Glomerular visceral epithelial cell (primary cell): ENCODE measurements around the gene RXFP4.

Source experiments
- DNase-seq: peaks from one replicate; pipeline ENCODE4 v3.0.0-alpha.2; 2016; ENCODE audit errors: extremely low spot score

RXFP4 gene

DNA sequence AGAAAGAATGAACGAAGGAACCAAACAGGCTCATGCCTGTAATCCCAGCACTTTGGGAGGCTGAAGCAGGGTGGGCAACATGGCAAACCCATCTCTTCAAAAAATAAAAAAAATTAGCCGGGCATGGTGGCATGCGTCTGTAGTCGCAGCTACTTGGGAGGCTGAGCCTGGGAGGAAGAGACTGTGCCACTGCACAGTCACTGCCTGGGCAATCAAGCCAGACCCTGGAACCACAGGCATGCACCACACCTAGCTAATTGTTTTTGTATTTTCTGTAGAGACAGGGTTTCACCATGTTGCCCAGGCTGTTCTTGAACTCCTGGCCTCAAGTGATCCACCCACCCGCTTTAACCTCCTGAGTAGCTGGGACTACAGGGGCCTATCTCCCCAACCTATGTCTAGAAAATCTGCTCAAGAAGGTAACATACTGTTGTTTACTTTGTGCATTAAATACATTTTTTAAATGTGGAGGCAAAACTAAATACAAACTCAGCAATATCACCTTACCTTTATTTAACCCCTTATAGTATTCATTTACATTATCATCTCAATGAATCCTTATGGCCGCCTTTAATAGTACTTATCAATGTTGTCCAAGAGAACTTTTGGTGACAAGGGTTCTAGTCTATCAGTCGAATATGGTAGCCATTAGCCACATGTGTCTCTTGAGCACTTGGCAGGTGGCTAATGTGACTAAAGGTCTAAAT is 10.0 kb upstream of the RXFP4 start:
- DNase-seq: peak; percentile 80

DNA sequence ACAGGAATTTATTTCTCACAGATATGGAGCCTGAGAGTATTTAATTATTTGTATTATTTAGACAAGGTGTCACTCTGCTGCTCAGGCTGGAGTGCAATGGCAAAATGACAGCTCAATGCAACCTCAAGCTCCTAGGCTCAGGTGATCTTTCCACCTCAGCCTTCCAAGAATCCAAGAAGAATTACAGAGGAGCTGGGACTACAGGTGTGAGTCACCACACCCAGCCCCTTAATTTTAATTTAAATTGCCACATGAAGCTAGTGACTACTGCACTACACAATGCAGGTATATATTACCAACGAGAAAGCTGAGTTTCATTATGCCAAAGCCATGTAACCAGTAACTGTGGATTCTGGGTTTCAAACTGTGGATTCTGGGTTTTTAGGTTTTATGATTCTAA is 9.4 kb upstream of the RXFP4 start:
- DNase-seq: no peak

DNA sequence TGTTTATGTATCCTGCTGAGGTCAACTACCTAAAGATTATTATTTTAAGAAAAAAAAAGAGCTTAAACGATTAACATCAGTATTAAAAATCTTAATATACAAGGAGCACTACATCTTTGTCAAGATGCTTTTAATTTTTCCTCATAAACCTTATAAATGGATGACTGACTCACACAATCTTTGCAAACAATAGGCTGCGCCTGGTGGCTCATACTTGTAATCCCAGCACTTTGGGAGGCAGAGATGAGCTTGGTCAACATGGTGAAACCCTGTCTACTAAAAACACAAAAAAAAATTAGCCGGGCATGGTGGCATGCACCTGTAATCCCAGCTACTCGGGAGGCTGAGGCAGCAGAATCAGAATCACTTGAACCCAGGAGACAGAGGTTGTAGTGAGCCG is 9.0 kb upstream of the RXFP4 start:
- DNase-seq: no peak

DNA sequence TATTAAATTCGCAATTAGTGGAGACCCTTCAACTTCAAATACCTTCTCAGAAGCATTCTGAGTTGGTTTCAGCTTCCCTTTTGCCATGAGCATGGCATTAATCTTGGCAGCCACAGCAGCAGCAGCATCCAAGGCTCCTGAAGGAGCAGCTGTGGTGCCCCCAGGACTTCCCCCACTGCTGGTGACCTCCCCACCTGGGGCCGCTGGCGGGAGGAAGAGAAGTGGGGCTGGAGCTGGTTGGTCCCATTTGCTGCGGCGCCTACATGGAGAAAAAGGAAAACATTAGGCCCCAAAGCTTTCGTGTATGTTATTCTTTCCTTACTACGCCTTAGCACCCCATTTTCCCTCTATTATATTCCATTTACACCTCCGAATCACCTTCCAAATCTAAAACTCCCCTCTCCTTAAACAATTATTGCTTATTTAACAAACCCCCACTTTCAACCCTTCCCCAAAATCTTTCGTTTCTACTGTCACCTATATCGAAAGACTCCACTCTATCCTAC is 7.8 kb upstream of the RXFP4 start:
- no peak for DNase-seq

DNA sequence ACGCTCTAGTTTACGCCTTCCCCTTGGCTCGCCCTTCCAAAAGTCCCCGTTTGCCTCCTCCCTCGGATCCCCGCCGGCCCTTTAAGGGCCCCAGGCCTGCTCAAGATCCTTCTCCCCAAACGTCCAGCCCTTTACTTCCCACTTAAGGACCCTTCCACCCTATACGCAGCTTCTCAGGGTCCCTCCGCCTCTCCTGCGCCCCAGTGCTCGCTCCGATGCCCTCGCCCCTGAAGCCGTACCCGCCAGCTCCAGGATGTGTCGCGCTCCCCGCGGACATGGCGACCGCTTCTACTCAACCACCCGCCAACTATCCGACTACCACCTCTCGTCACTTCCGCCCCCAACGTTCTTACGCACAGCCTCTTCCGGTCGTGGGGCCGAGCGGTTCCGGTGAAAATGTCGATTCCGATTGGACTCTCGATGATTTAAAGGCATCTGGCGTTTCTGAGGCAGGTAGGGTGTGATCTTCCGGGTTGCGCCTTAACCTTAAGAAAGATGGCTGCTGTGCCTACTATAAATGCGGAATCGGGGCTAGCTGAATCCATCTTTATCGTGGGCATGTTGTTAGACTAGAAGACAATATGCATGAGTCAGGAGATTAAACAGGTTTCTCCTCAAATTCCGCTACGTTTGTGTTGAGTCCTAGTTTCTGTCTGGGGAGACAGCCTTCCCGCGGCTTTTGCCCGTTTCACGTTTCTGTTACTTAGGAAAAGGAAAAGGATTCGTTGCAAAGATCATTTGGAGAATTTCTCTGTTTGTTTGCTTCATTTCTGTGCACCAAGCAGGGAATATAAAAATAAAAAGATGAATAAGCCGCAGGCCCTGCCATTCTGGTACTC is 7.1 kb upstream of the RXFP4 start, which contains the start of gene KHDC4:
TSS of gene KHDC4 (minus strand) at position 317 of the 839 bp plus-strand sequence. CDS start at position 277, 40 bp downstream.
- peak; percentile 99 for DNase-seq

DNA sequence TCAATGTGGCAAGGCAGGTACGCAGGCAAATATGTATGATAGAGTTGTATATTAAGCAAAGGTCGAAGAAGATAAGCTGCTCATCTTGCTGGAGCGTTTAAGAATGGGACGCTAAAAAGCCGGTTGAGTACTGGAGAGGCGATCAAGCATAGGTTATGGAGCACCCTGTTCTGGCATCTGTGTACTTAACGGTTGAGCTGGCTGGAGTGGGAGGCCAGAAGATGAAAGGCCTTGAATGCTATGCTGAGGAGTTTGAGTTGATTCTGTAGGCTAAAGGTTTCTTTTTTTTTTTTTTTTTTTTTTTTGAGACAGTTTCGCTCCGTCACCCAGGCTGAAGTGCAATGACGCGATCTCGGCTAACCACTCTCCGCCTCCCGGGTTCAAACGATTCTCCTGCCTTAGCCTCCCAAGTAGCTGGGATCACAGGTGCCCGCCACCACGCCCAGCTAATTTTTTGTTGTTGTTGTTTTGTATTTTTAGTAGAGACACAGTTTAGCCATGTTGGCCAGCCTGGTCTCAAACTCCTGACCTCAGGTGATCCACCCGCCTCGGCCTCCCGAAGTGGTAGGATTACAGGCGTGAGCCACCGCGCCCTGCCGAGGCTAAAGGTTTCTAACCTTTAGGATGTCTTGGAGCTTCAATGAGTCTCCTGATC is 6.4 kb upstream of the RXFP4 start:
- peak; percentile 55 for DNase-seq

DNA sequence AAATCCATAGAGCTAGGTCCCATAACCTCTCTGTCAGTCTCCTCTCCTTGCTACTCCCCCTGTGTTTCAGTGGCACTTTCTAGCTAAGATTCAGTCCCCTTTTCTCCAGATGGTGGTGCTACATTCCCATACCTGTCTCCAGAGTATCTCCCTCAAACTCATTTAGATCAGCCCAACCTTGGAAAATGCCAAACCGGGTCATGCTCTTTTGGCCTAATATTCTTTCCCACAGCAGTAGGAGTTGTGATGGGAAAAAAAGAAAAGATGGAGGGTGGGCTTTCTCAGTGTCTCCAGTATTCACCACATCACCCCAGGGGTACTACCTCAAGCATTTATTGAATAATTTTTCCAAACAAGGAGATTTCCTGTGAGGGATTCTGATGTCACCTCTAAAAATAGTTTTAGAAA is 3.2 kb upstream of the RXFP4 start:
- DNase-seq: peak; percentile 74

DNA sequence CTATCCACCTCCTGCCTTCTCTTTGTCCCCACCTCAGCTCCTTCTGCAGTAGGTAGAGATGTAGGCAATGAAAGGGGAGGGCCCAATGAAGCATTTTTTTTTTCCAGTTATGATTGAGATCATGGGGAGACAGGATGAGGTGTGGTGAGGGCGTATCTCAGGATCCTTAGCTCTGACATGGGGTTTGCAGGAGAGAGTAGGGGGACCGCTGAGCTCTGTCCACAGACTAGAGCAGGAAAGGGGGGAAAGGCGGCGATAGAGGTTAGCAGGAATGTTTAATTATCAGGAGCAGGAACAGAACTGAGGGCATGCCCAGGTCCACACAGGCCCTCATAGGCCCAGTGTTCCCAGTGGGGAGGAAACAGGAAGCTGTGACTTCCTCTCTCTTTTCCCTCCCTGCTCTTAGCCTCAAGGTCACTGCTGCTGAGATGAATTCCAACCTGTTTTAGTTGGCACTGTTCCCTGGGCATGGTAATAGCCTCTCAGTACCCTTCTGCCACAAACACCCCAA is 901 bp upstream of the RXFP4 start:
- peak; percentile 69 for DNase-seq

DNA sequence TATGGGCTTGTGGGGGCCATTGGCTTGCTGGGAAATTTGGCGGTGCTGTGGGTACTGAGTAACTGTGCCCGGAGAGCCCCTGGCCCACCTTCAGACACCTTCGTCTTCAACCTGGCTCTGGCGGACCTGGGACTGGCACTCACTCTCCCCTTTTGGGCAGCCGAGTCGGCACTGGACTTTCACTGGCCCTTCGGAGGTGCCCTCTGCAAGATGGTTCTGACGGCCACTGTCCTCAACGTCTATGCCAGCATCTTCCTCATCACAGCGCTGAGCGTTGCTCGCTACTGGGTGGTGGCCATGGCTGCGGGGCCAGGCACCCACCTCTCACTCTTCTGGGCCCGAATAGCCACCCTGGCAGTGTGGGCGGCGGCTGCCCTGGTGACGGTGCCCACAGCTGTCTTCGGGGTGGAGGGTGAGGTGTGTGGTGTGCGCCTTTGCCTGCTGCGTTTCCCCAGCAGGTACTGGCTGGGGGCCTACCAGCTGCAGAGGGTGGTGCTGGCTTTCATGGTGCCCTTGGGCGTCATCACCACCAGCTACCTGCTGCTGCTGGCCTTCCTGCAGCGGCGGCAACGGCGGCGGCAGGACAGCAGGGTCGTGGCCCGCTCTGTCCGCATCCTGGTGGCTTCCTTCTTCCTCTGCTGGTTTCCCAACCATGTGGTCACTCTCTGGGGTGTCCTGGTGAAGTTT is 550 bp downstream of the RXFP4 start:
- DNase-seq: no peak

DNA sequence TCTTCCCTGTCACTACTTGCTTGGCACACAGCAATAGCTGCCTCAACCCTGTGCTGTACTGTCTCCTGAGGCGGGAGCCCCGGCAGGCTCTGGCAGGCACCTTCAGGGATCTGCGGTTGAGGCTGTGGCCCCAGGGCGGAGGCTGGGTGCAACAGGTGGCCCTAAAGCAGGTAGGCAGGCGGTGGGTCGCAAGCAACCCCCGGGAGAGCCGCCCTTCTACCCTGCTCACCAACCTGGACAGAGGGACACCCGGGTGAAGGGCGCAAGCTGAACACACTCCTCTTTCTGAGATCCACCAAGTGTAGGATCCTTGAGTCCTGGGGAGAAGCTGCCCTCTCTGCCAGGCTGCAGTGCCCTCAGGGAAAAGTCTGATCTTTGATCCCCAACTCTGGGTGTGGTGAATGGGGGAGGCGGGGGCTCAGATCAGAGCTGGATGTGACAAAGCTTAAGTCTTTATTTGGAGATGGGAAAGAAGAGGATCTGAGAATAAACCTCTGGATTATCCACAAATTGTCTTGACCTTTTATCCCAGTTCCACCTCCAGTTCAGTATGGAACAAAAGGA is 1.2 kb downstream of the RXFP4 start:
- no peak for DNase-seq

DNA sequence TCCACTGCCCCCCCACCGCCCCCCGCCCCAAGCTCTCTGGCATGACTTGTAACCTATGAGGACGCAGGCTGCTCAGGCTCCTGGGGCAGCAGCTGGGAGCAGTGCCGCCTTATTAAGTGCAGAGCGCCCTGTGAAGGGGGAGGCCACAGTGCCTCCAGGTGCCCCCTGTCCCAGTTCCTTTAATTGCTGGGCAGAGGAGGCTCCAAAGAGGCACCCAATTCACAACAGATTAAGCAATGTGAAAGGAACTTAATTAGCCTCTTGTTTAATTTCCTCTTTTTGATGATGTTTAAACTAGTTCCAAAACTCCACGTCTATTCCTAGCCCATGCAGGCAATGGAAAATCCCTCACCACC is 3.0 kb downstream of the RXFP4 start:
- DNase-seq: no peak

DNA sequence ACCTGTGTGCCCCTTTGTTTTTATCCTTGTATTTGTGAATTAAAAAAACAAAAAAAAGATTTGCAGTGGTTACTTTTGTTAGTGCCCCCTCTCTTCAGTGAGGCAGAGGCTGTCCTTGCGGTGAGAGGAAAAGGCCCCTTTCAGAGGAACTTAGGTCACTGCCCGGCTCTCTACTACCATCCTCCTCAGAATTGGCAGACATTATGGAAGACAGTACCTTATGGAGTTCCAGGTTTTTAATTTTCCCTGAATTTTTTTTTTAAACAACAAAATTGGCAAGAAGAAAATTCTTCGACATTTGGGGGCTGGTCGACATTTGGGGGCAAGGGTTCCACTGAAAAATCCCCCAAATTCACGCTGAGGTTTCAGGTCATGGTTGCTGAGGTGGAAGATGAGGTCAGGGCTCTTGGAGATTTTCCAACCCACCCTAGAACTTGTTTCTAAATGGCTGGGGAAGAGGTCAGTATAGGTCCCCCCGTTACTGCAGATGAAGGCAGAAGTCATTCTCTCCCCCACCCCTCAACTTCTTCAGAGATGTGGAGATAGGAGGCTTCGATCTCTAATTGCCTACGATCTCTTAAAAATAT is 5.3 kb downstream of the RXFP4 start:
- no peak for DNase-seq

DNA sequence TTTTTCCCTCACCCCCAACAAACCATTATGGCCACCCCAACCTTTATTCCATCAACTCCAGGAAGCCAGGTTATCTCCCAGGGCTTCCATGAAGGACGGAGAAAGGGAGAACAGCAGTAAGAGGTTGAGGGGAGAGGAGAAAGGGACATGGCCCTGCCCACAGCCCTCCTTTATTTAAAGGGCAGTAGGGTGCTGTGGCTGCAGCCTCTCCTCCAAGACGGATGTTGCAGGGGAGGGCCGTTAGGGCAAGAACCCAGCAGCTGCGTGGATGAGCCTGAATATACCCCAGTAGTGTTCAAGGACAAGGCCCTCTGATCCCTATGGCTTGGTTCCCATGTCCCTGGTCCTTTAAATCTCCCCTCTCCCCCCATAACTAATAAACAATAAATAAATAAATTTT is 5.9 kb downstream of the RXFP4 start:
- no peak for DNase-seq

DNA sequence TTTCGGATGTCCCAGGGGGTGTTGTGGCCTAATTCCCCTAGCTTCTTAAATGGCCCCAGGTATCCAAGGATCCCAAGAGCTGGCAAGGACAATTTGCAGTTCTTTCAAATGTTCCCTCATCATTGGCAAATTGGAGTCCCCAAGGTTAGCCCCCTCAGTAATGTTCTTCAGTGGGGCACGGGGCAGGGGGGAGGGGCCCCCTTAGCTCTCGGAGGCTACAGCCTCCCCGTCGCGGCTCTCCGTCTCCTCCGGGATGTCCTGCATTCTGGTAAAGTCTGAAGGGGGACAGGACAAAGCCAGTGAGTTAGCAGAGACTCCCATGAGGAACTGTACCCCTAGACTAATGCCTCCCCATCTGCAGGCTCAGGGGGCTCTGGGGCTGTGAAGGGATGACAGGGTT is 6.3 kb downstream of the RXFP4 start:
- no peak for DNase-seq

DNA sequence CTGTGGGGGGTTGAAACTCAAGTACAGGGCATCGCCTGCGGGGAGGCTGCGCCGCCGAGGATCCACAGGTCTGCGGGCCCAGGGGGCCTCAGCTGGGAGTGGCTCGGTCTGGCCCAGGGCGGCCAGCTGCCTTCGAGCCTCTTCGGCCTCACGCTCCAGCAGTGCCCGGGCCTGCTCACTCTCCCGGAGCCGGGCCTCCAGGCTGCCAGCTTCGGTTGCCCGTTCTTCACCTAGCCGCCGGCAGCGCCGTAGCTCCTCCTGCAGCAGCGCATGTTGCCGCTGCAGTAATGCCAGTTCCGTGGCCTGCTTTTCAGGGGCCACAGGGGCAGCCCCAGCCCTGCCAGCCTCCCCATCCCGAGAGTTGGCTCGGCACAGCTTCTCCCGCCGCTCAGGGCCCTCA is 9.4 kb downstream of the RXFP4 start:
- no peak for DNase-seq

DNA sequence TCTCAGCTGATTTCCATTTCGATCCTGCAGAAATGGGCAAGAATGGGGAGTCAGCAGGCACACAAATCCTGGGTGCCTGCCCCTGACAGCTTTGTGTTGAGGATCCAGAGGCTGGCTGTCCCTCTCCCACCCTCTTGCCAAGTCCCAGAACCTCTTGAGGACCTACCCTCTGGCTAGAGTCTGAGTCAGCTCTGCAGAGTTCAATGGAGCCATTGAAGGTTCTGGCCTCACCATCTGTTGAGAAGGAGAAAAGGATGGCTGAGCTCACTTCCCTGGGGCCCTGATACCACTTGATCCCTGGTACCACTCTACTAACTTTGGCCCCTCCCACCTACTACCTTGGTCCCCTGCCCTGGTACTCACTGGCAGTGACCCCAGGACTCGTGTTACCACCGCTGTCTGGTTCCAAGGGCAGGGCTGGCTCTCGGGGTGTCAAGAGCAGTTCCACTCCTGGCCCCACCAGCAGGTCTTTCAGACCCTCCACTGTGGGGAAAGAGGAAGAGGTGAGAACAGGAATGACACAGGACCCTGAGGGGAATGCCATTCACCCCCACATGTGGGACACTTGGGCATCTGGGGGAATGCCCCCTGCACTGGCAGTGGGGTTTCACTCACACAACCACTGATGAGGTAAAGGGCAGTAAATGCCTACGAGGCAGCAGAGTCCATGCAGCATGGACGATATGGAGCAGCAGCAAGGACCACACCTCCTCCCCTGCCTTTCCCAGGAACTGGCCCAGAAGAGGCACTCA is 10.5 kb downstream of the RXFP4 start:
- no peak for DNase-seq

DNA sequence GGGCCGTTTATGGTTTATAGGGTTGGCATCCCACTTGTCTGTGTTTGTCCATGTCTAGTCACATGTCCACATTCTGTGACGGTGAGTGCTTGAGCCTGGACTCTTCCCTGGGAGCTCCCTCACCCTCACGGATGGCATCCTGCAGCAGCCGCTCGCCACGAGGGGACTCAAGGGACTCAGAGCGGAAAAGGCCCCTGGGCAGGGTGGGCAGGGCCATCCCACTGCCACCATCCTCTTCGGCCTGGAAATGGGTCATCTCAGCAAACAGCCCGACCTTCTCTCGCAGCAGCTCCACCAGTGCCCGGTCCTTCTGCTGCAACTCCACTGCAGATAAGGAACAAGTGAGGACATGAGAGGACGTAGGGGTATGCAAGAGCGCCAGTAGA is 11.1 kb downstream of the RXFP4 start:
- DNase-seq: no peak

DNA sequence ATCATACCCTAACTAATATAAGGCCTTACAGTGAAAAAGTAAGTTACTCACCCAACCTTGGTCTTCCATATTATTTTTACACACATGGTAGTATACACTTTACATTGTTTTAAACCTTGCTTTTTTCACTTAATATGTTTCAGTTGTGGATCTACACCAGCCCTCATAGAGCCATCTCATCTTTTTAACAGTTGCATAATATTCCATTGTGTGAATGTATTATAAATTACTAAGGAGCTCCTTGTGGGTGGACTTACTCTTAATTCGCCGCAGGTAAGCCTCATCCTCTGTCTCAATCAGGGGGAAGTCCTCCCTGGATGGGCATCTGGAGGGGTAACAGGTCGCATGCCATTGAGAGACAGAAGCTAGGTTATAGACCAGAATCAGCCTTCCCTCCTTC is 13.2 kb downstream of the RXFP4 start:
- DNase-seq: no peak

DNA sequence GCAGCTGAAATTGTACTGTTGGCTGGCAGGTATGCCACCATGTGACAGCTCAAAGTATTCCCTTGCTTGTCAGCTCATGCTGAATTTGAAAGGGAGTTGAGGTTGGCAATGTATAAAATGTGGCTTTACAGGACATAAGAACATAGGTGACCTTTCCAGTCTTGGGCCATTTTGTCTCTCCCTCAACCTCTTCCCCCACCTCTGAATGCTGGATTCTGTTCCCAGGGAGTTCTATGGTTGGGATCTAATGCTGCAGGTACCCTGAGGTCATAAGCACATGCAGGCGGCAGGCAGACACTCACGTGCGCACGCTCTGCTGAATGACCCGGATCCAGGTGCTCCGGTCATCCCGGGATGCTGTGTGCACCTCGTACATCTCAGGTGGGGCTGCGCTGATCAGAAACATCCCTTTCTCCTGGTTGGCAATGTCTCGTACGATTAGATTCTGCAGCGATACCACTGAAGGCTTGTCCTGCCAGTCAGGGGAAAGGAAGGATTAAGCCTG is 16.0 kb downstream of the RXFP4 start:
- DNase-seq: no peak

DNA sequence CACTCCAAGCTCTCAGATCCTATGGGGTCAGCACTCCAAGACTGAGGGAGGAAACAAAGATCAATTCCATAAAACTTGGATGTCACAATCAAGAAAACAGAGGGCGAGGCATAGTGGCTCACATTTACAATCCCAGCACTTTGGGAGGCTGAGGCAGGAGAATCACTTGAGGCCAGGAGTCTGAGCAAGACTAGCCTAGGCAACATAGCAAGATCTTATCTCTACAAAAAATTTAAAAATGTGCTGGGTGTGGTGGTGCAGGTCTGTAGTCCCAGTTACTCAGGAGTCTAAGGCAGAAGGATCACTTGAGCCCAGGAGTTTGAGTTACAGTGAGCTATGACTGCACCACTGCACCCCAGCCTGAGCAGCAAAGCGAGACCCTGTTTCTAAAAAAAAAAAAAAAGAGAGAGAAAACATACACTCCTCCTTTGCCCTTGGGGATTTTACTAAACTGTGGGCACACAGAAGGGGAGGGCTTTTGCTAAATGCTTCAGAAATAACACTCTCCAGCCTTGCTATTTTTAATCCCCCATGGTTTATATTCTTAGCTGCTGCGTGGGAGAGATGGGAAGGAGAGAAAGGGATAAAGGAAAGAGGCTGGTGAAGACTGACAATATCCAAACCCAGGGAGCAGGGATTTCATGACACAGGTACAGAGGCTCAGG is 18.8 kb downstream of the RXFP4 start:
- no peak for DNase-seq
